Brain microvascular endothelial cell (primary cell): Measurements from ENCODE around the gene EFNB2.

Source experiments
- DNase-seq: peaks from one replicate; pipeline ENCODE4 v3.0.0-alpha.2; 2020
- H3K27ac ChIP-seq: fragments of 250-450 bp; sonication (Bioruptor Pico); 2 replicates; pipeline ENCODE4 v1.5.1; 2020; ENCODE audit warnings: mild to moderate bottlenecking, moderate library complexity
- H3K27me3 ChIP-seq: fragments of 250-450 bp; sonication (Bioruptor Pico); replicated peaks from 2 replicates; pipeline ENCODE4 v1.5.1; 2020; ENCODE audit warnings: mild to moderate bottlenecking
- H3K36me3 ChIP-seq: fragments of 250-450 bp; sonication (Bioruptor Pico); replicated peaks from 2 replicates; pipeline ENCODE4 v1.5.1; 2020; ENCODE audit warnings: mild to moderate bottlenecking
- H3K4me3 ChIP-seq: 2 replicates; pipeline ENCODE4 v1.5.1; 2011; ENCODE audit warnings: low read depth, mild to moderate bottlenecking, control low read depth, low read length, moderate library complexity
- in situ Hi-C: cut with HindIII; loops from 2 replicates; pipeline ENCODE4 v1.10.0; 2017; ENCODE audit warnings: low sequenced_read_pairs, low pct_ligation_motif_present
- TF ChIP-seq, protein P1 (sequence below): IDR thresholded peaks from 2 replicates; pipeline ENCODE4 v1.5.1; 2011; ENCODE audit warnings: low read depth, mild to moderate bottlenecking, moderate library complexity, low read length, control low read depth, inconsistent platforms; ENCODE audit errors: missing control alignments

The EFNB2 gene

GRCh38 chr13:106570299-106570852, 34.9 kb upstream of the EFNB2 start:
- no peak overlapping the region for H3K27ac ChIP-seq
- in situ Hi-C loops = no loop called here
- TF ChIP-seq, protein P1, sequence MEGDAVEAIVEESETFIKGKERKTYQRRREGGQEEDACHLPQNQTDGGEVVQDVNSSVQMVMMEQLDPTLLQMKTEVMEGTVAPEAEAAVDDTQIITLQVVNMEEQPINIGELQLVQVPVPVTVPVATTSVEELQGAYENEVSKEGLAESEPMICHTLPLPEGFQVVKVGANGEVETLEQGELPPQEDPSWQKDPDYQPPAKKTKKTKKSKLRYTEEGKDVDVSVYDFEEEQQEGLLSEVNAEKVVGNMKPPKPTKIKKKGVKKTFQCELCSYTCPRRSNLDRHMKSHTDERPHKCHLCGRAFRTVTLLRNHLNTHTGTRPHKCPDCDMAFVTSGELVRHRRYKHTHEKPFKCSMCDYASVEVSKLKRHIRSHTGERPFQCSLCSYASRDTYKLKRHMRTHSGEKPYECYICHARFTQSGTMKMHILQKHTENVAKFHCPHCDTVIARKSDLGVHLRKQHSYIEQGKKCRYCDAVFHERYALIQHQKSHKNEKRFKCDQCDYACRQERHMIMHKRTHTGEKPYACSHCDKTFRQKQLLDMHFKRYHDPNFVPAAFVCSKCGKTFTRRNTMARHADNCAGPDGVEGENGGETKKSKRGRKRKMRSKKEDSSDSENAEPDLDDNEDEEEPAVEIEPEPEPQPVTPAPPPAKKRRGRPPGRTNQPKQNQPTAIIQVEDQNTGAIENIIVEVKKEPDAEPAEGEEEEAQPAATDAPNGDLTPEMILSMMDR = no peak

DNA sequence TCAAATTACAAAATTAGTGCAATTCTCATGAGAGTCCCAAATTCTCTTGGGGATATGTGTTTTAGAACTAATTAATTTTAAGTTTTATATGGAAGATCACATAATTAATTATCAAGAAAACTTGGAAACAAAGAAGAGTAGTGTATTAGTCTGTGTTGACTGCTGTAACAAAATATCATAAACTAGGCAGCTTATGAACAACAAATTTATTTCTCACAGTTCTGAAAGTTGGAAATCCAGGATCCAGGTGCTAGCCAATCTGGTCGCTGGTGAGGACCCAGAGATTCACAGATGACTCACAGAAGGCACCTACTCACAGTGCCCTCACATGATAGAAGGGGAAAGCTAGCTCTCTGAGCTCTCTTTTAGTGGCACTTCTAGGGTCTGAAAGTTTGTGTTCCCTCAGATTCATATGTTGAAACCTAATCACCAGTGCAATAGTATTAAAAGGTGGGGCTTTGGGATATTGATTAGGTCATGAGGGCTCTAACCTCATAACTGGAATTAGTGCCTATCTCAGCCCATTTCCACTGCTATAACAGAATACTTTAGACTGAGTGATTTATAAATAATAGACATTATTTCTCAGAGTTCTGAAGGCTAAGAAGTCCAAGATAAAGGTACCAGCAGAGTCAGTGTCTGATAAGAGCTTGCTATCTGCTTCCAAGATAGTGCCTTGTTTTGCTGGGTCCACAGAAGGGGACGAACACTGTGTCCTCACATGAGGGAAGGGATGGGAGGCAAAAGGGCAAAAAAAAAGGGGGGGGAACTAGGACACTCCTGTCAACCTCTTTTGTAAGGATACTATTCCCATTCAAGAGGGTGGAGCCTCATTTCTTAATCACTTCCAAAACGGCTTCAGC, 34.0 kb upstream of the EFNB2 start:
- Histone ChIP-seq H3K27me3 (no peaks in the 10 kb centered on the region), H3K27ac (no peak overlapping the region), H3K36me3 (peaks cover 5% of the 10 kb centered on the region), H3K4me3 (no peak overlapping the region)
- in situ Hi-C loops = no loop called here
- TF ChIP-seq, protein P1 = no peak
- DNase-seq = no peak

More at GRCh38 chr13:106570299-106570852, 34.9 kb upstream of the EFNB2 start:
- Histone ChIP-seq H3K4me3 (peak overlapping the region; percentile 18), H3K36me3 (peaks cover 5% of the 10 kb centered on the region), H3K27me3 (no peaks in the 10 kb centered on the region)
- peak; percentile 93 for DNase-seq

GRCh38 chr13:106568299-106569003, 33.0 kb upstream of the EFNB2 start:
- peaks cover 5% of the 10 kb centered on the region for H3K36me3 ChIP-seq
- no peak for DNase-seq
- H3K27me3 ChIP-seq = no peaks in the 10 kb centered on the region

DNA sequence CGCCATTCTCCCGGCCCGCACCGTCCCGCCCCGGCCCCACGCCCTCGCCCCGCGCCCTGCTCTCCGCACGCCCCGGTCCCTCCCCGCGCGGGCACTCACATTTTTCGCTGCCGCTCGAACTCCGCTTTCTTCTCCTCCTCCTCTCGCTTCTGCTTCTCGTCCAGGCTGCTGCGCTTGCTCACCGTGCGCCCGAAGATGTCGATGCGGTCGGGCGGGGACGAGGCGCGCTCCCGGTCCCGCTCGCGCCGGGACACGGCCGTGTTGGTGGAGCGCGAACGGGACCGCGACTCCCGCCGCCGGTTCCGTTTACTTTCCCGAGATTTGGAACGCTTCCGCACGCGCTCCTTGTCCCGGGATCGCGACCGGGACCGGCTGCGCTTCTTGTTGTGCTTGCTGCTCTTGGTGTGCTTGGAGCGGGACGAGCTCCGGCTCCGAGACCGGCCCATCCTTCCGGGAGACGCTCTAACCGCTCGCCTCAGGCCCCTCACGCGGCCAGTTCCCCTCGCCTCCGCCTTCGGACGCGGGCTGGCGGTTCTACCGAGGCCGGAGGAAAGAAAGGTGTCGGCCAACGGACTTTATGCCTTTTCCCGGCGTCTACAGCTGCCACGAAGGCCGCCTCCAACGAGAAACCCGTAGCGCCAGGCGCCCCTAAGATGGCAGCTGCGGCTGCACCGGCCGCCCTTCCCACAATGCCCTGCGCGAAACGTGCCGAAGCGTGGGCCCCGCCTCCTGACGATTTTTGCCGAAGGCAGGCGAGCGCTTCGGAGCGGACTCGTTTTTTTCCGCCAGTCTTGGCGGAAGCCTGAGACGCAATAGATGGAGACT, 32.2 kb upstream of the EFNB2 start, which contains the start of gene ARGLU1:
Gene ARGLU1 (minus strand): TSS at position 664 of the 825 bp plus-strand sequence. CDS start 218 bp downstream, at position 446.
- Histone ChIP-seq H3K4me3 (peak within 1 kb of the TSS; percentile 88), H3K27ac (peak within 1 kb of the TSS; percentile 98), H3K27me3 (no peaks in the 10 kb centered on the region), H3K36me3 (peaks cover 5% of the 10 kb centered on the region)
- DNase-seq = peak; percentile 86
- in situ Hi-C loops = no loop called here
- TF ChIP-seq, protein P1 = no peak

More at GRCh38 chr13:106568299-106569003, 33.0 kb upstream of the EFNB2 start:
- H3K4me3 ChIP-seq = peak overlapping the region; percentile 88
- in situ Hi-C loops = no loop called here
- no peak overlapping the region for H3K27ac ChIP-seq
- TF ChIP-seq, protein P1 = no peak

GRCh38 chr13:106566641-106567473, 31.4 kb upstream of the EFNB2 start:
- Histone ChIP-seq H3K36me3 (peaks cover 5% of the 10 kb centered on the region), H3K4me3 (peak overlapping the region; percentile 88), H3K27me3 (no peaks in the 10 kb centered on the region), H3K27ac (peak overlapping the region; percentile 98)
- peak; percentile 35 for DNase-seq
- TF ChIP-seq, protein P1 = no peak
- in situ Hi-C loops = no loop called here
